Measurements from ENCODE around the gene CDH23. TPM values are rescaled to one million over a fixed set of nuclear protein-coding genes. Genes with fewer than 3 reads are reported as not detected.
"Not testable (repeated sequence)": the region's sequence is repeated elsewhere in the genome, so short reads cannot be mapped to it uniquely, and the experiment has no call there.

The CDH23 gene
- total RNA-seq, 1 experiment from 2014 or later = not detected

GRCh38 chr10:71582506-71583475 lies 186.1 kb downstream of the CDH23 start:
- DNase-seq (ENCODE audit: low read depth) = no peak

- DNase-seq (ENCODE audit: low read depth) = no peak
Measured at GRCh38 chr10:71584461-71584860, 187.7 kb downstream of the CDH23 start.

GRCh38 chr10:71584902-71585563 lies 188.3 kb downstream of the CDH23 start:
- no peak for DNase-seq (ENCODE audit: low read depth)

- DNase-seq (ENCODE audit: low read depth) = no peak
Measured at GRCh38 chr10:71585564-71586290, 189.0 kb downstream of the CDH23 start.

GRCh38 chr10:71587941-71588573 lies 191.3 kb downstream of the CDH23 start:
- DNase-seq (ENCODE audit: low read depth) = no peak

GRCh38 chr10:71588685-71589084 lies 192.0 kb downstream of the CDH23 start:
- DNase-seq (ENCODE audit: low read depth) = no peak

- DNase-seq (ENCODE audit: low read depth) = no peak
Measured at GRCh38 chr10:71589617-71590551, 193.2 kb downstream of the CDH23 start.

- no peak for DNase-seq (ENCODE audit: low read depth)
Measured at GRCh38 chr10:71590781-71591350, 194.1 kb downstream of the CDH23 start.

- DNase-seq (ENCODE audit: low read depth) = no peak
Measured at GRCh38 chr10:71594934-71595571, 198.3 kb downstream of the CDH23 start.

GRCh38 chr10:71595649-71596048 lies 198.9 kb downstream of the CDH23 start:
- no peak for DNase-seq (ENCODE audit: low read depth)

- DNase-seq (ENCODE audit: low read depth) = no peak
Measured at GRCh38 chr10:71596127-71596526, 199.4 kb downstream of the CDH23 start.

GRCh38 chr10:71596759-71597158 lies 200.0 kb downstream of the CDH23 start:
- no peak for DNase-seq (ENCODE audit: low read depth)

GRCh38 chr10:71597821-71598498 lies 201.2 kb downstream of the CDH23 start:
- no peak for DNase-seq (ENCODE audit: low read depth)

- DNase-seq (ENCODE audit: low read depth) = no peak
Measured at GRCh38 chr10:71598621-71599055, 201.9 kb downstream of the CDH23 start.

GRCh38 chr10:71599518-71599917 lies 202.8 kb downstream of the CDH23 start:
- no peak for DNase-seq (ENCODE audit: low read depth)

GRCh38 chr10:71600242-71600641 lies 203.5 kb downstream of the CDH23 start:
- not testable (repeated sequence) for DNase-seq (ENCODE audit: low read depth)

GRCh38 chr10:71600849-71601248 lies 204.1 kb downstream of the CDH23 start:
- DNase-seq (ENCODE audit: low read depth) = peak; percentile 70

GRCh38 chr10:71601273-71601672 lies 204.6 kb downstream of the CDH23 start:
- no peak for DNase-seq (ENCODE audit: low read depth)

- no peak for DNase-seq (ENCODE audit: low read depth)
Measured at GRCh38 chr10:71603150-71603549, 206.4 kb downstream of the CDH23 start.

All from M059J (cell line).